ENCODE data around the gene DCC.

The DCC gene

GRCh38 chr18:52813635-52814416, 473.8 kb downstream of the DCC start:
- Mint-ChIP-seq H3K9me3 (peaks cover 19% of the 10 kb centered on the region), H3K36me3 (ENCODE audit: low read depth) (no peaks in the 10 kb centered on the region), H3K27me3 (ENCODE audit: low read depth) (no peaks in the 10 kb centered on the region), H3K4me1 (ENCODE audit: low read depth) (no peaks in the 10 kb centered on the region), H3K4me3 (no peak overlapping the region), H3K27ac (no peak overlapping the region)

GRCh38 chr18:52815651-52816050, 475.7 kb downstream of the DCC start:
- Mint-ChIP-seq H3K36me3 (ENCODE audit: low read depth) (no peaks in the 10 kb centered on the region), H3K27ac (no peak overlapping the region), H3K4me1 (ENCODE audit: low read depth) (no peaks in the 10 kb centered on the region), H3K27me3 (ENCODE audit: low read depth) (no peaks in the 10 kb centered on the region), H3K9me3 (peaks cover 4% of the 10 kb centered on the region), H3K4me3 (no peak overlapping the region)

GRCh38 chr18:52816121-52816520, 476.1 kb downstream of the DCC start:
- Mint-ChIP-seq H3K36me3 (ENCODE audit: low read depth) (no peaks in the 10 kb centered on the region), H3K9me3 (peaks cover 7% of the 10 kb centered on the region), H3K27ac (no peak overlapping the region), H3K4me3 (no peak overlapping the region), H3K4me1 (ENCODE audit: low read depth) (no peaks in the 10 kb centered on the region), H3K27me3 (ENCODE audit: low read depth) (no peaks in the 10 kb centered on the region)

GRCh38 chr18:52822160-52822559, 482.2 kb downstream of the DCC start:
- Mint-ChIP-seq H3K27ac (no peak overlapping the region), H3K4me3 (no peak overlapping the region), H3K4me1 (ENCODE audit: low read depth) (no peaks in the 10 kb centered on the region), H3K36me3 (ENCODE audit: low read depth) (no peaks in the 10 kb centered on the region), H3K27me3 (ENCODE audit: low read depth) (no peaks in the 10 kb centered on the region), H3K9me3 (peaks cover 6% of the 10 kb centered on the region)

GRCh38 chr18:52824126-52824525, 484.1 kb downstream of the DCC start:
- Mint-ChIP-seq H3K4me3 (no peak overlapping the region), H3K9me3 (peaks cover 6% of the 10 kb centered on the region), H3K27me3 (ENCODE audit: low read depth) (no peaks in the 10 kb centered on the region), H3K36me3 (ENCODE audit: low read depth) (no peaks in the 10 kb centered on the region), H3K4me1 (ENCODE audit: low read depth) (no peaks in the 10 kb centered on the region), H3K27ac (no peak overlapping the region)

- Mint-ChIP-seq H3K27ac (no peak overlapping the region), H3K36me3 (ENCODE audit: low read depth) (no peaks in the 10 kb centered on the region), H3K27me3 (ENCODE audit: low read depth) (no peaks in the 10 kb centered on the region), H3K4me1 (ENCODE audit: low read depth) (no peaks in the 10 kb centered on the region), H3K9me3 (no peaks in the 10 kb centered on the region), H3K4me3 (no peak overlapping the region)
Observed at GRCh38 chr18:52826994-52827393, 487.0 kb downstream of the DCC start.

GRCh38 chr18:52829320-52829719, 489.3 kb downstream of the DCC start:
- H3K4me1 Mint-ChIP-seq (ENCODE audit: low read depth), result no peaks in the 10 kb centered on the region
- H3K36me3 Mint-ChIP-seq (ENCODE audit: low read depth), result no peaks in the 10 kb centered on the region
- H3K27ac Mint-ChIP-seq, result no peak overlapping the region
- no peaks in the 10 kb centered on the region for H3K9me3 Mint-ChIP-seq
- no peaks in the 10 kb centered on the region for H3K27me3 Mint-ChIP-seq (ENCODE audit: low read depth)
- no peak overlapping the region for H3K4me3 Mint-ChIP-seq

GRCh38 chr18:52829876-52830405, 489.9 kb downstream of the DCC start:
- H3K4me3 Mint-ChIP-seq, result no peak overlapping the region
- H3K4me1 Mint-ChIP-seq (ENCODE audit: low read depth), result no peaks in the 10 kb centered on the region

GRCh38 chr18:52844323-52844722, 504.3 kb downstream of the DCC start:
- peaks cover 4% of the 10 kb centered on the region for H3K9me3 Mint-ChIP-seq
- H3K4me1 Mint-ChIP-seq (ENCODE audit: low read depth), result no peaks in the 10 kb centered on the region
- H3K36me3 Mint-ChIP-seq (ENCODE audit: low read depth), result no peaks in the 10 kb centered on the region
- no peak overlapping the region for H3K4me3 Mint-ChIP-seq
- no peaks in the 10 kb centered on the region for H3K27me3 Mint-ChIP-seq (ENCODE audit: low read depth)
- H3K27ac Mint-ChIP-seq, result no peak overlapping the region

More at GRCh38 chr18:52829876-52830405, 489.9 kb downstream of the DCC start:
- H3K9me3 Mint-ChIP-seq, result no peaks in the 10 kb centered on the region
- H3K27me3 Mint-ChIP-seq (ENCODE audit: low read depth), result no peaks in the 10 kb centered on the region
- H3K27ac Mint-ChIP-seq, result no peak overlapping the region
- no peaks in the 10 kb centered on the region for H3K36me3 Mint-ChIP-seq (ENCODE audit: low read depth)

GRCh38 chr18:52845036-52845435, 505.0 kb downstream of the DCC start:
- Mint-ChIP-seq H3K27ac (no peak overlapping the region), H3K4me3 (no peak overlapping the region), H3K27me3 (ENCODE audit: low read depth) (no peaks in the 10 kb centered on the region), H3K4me1 (ENCODE audit: low read depth) (no peaks in the 10 kb centered on the region), H3K36me3 (ENCODE audit: low read depth) (no peaks in the 10 kb centered on the region), H3K9me3 (peaks cover 4% of the 10 kb centered on the region)

GRCh38 chr18:52850031-52850560, 510.1 kb downstream of the DCC start:
- peaks cover 2% of the 10 kb centered on the region for H3K9me3 Mint-ChIP-seq

GRCh38 chr18:52861558-52861957, 521.6 kb downstream of the DCC start:
- no peaks in the 10 kb centered on the region for H3K36me3 Mint-ChIP-seq (ENCODE audit: low read depth)
- no peaks in the 10 kb centered on the region for H3K27me3 Mint-ChIP-seq (ENCODE audit: low read depth)
- no peak overlapping the region for H3K4me3 Mint-ChIP-seq
- H3K4me1 Mint-ChIP-seq (ENCODE audit: low read depth), result no peaks in the 10 kb centered on the region
- no peak overlapping the region for H3K27ac Mint-ChIP-seq
- peaks cover 13% of the 10 kb centered on the region for H3K9me3 Mint-ChIP-seq

More at GRCh38 chr18:52850031-52850560, 510.1 kb downstream of the DCC start:
- H3K4me1 Mint-ChIP-seq (ENCODE audit: low read depth), result no peaks in the 10 kb centered on the region
- no peaks in the 10 kb centered on the region for H3K27me3 Mint-ChIP-seq (ENCODE audit: low read depth)
- no peak overlapping the region for H3K4me3 Mint-ChIP-seq
- no peak overlapping the region for H3K27ac Mint-ChIP-seq
- H3K36me3 Mint-ChIP-seq (ENCODE audit: low read depth), result no peaks in the 10 kb centered on the region

- Mint-ChIP-seq H3K9me3 (no peaks in the 10 kb centered on the region), H3K4me3 (no peak overlapping the region), H3K27ac (no peak overlapping the region), H3K36me3 (ENCODE audit: low read depth) (no peaks in the 10 kb centered on the region), H3K27me3 (ENCODE audit: low read depth) (no peaks in the 10 kb centered on the region), H3K4me1 (ENCODE audit: low read depth) (no peaks in the 10 kb centered on the region)
Observed at GRCh38 chr18:52869349-52869923, 529.4 kb downstream of the DCC start.

GRCh38 chr18:52869942-52870907, 530.2 kb downstream of the DCC start:
- Mint-ChIP-seq H3K9me3 (no peaks in the 10 kb centered on the region), H3K4me3 (no peak overlapping the region), H3K27ac (no peak overlapping the region), H3K36me3 (ENCODE audit: low read depth) (no peaks in the 10 kb centered on the region), H3K27me3 (ENCODE audit: low read depth) (no peaks in the 10 kb centered on the region), H3K4me1 (ENCODE audit: low read depth) (no peaks in the 10 kb centered on the region)

All from T-helper 1 cell treated with Interleukin-12 subunit alpha and Interleukin-12 subunit beta and Interleukin-4 antibody, amounts not matched to agents 30 μg/mL and 1 μg/mL, for 36 hours (primary cell).